DMS53 (cell line): ENCODE results near the gene KMT2E.
A peak's percentile ranks its signal among the peaks of the same experiment; 100 is the strongest.
"Not testable (repeated sequence)": the region's sequence is repeated elsewhere in the genome, so short reads cannot be mapped to it uniquely, and the experiment has no call there.

Experiments used
- DNase-seq: peaks from one replicate; lab custom pipeline; 2025; lab: John Stamatoyannopoulos, UW

The KMT2E gene

DNA sequence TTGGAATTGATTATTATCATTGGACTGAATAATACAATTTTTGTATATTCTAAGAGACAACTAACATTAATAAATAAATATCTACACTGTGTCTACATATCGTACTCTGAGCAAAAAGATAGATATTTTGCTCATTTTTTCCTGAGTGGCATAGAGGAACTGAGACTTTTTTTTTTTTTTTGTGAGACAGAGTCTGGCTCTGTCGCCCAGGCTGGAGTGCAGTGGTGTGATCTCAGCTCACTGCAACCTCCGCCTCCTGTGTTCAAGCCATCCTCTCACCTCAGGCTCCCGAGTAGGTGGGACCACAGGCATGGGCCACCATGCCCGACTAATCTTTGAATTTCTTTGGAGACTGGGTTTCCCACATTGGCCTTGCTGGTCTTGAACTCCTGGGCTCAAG, 14.0 kb downstream of the KMT2E start:
- DNase-seq: no peak

DNA sequence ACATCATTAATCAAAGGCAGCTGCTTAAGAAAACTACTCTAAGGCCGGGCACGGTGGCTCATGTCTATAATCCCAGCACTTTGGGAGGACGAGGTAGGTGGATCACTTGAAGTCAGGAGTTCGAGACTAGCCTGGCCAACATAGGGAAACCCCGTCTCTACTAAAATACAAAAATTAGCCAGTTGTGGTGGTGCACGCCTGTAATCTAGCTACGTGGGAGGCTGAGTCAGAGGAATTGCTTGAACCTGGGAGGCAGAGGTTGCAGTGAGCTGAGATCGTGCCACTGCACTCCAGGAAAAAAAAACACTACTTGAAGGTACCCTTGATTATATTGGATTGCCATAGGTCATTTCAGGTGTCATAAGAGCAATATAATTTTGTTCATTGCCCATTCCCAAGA, 14.9 kb downstream of the KMT2E start:
- DNase-seq: not testable (repeated sequence)

DNA sequence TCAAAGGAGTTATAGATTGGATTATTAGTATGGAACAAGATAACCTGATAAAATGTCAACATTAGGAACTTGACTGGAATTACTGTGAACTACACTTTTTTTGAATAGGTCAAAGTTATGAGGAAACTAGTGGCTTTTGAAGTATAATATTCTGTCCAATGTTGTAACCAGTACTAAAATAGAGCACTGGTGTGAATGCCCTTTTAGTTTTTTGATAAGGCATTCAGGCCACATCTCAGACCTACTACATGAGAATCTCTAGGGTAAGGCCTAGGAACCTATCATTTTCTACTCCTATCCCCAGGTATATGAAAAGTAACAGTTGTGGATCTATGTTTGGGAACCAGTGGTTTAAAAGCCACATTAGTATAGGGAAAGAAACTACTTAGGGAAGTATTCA, 16.4 kb downstream of the KMT2E start:
- no peak for DNase-seq

DNA sequence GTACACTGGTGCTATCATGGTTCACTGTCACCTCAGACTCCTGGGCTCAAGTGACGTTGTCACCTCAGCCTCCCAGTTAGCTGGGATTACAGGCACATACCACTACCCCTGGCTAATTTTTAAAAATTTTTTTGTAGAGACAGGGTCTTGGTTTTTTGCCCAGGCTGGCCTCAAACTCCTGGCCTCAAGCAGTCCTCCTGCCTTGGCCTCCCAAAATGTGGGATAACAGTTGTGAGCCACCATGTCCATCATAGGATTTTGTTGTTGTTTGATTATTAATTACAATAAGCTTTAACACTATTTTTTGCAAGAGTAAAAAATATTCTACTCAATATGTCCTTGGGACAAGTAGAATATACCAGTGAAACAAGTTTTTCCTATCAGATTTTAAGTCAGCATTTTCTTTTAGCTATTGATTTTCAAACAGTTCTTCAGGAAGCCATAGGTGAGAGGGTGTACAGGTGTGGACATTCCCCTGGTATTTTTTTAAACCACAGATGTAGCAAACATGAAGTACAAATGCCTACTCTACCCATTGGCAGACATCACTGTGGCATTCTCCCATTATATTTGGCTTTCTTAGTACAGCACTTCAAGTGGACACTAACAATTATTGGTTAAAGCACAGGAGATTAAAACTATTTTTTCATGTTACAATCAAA, 18.7 kb downstream of the KMT2E start:
- DNase-seq: no peak

DNA sequence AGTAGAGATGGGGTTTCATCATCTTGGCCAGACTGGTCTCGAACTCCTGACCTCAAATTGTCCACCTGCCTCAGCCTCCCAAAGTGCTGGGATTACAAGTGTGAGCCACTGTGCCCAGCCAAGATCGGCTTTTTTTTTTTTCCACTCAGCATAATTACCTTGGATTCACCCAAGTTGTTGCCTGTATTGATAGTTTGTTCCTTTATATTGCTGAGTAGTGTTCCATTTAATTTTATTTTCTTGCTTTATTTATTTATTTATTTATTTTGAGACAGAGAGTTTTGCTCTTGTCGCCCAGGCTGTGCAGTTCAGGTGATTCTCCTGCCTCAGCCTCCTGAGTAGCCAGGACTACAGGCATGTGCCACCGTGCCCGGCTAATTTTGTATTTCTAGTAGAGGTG, 21.3 kb downstream of the KMT2E start:
- no peak for DNase-seq

DNA sequence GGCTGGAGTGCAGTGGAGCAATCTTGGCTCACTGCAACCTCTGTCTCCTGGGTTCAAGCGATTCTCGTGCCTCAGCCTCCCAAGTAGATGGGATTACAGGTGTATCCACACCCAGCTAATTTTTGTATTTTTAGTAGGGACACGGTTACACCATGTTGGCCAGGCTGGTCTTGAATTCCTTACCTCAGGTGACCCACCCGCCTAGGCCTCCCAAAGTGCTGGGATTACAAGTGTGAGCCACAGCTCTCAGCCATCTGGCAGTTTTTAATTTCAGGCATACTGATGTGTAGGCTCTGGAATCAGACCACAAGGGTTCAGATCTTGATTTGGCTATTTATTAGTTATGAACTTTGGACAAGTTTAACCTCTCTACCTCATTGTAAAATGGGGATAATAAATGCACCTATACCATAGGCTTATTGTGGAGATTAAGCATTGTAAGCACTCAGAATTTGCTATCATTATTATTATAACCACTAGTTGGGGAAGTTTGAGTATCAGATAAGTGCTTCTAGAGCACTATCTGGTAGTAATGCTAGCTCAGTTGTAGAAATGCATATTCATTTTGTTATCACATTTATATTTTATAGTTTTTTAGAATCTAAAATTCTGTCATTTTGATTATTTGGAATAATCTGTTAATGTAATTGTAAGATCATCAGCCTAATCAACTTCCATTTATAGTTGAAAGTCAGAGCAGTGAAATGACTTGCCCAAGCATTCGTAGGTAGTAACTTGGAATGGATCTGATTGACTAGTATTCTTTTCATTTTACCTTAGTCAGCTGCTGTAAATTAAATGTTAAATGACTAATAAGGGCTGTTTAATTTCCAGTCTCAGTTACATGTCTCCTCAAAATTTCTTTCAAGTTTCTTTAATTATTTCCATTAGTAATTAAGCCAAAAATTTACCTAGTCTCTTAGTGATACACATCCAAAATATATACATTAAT, 22.5 kb downstream of the KMT2E start:
- DNase-seq: no peak

DNA sequence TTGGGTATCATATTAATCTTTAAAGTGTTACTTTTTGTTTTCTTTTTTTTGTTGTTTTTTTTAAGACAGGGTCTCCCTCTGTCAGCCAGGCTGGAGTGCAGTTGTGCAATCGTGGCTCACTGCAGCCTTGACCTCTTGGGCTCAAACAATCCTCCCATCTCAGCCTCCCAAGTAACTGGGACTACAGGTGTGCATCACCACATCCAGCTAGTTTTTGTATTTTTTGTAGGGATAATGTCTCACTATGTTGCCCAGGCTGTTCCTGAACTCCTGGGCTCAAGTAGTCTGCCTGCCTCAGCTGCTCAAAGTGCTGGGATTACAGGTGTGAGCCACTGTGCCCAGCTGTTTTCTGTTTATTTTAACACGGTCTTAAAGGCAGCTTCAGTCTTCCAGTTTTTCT, 23.3 kb downstream of the KMT2E start:
- peak; percentile 32 for DNase-seq

DNA sequence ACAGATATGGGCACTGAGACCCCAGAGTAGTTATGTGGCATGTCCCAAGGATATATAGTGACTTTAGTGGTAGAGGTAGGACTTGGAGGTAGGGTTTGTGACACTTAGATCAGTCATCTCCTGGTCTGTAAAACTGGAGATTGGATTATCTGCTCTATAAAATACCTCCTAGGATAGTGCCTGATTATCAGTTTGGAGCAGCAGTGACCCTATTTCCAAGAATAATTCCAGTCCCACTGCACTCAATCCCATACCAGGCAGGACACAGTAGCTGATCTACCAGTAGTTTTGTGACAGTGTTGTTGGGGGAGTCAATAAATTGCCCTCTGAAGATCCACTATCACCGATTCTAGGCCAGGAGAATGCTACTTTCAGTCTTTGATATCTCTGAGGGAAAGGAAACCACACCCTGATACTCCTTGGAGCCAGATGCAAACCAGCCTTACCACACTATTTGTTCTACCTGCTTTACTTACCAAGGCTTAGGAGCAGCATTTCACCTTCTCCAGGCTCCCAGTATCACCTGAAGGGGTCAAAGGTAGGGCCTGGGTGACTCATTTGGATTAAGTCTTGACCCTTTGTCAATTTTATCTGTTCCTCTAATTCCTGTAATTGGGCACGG, 30.6 kb downstream of the KMT2E start:
- no peak for DNase-seq

DNA sequence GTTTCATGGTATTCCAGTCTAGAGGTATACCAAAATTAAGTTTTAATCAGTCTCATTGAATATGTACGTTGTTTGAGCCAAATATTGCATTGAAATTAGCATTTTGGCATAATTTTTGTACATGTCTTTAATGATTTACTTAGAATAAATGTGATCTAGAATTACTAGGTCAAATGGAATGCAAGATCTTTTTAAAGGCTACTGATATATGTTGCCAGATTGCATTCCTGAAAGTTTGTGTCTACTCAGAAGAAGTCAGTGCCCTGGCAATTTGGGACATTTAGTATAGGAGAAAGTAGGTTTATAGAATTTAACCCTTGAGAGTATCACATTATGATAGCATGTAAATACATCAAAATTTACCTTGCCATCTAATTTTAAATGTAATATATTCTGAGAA, 32.4 kb downstream of the KMT2E start:
- no peak for DNase-seq

DNA sequence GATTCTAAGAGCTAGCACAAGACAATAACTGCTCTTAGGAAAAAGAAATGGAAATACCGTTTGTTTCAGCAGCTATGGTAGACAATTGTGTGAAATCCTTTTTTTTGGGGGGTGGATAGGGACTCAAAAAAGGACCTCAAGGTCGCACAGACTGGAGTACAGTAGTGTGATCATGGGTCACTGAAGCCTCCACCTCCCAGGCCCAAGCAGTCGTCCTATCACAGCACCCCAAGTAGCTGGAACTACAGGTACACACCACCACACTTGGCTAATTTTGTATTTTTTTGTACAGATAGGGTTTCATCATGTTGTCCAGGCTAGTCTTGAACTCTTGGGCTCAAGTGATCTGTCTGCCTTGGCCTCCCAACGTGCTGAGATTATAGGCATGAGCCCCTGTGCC, 33.9 kb downstream of the KMT2E start:
- no peak for DNase-seq

DNA sequence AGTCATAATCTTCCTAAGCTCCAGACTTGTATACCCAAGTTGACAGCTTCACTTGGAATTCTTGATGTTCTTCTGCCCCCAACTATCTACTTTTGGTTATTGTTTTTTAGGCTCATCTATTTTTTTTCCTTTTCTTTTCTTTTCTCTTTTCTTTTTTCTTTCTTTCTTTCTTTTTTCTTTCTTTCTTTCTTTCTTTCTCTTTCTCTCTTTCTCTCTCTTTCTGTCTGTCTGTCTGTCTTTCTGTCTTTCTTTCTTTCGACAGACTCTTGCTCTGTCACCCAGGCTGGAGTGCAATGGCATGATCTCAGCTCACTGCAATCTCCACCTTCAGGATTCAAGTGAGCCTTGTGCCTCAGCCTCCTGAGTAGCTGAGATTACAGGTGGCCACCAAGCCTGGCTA, 36.5 kb downstream of the KMT2E start:
- DNase-seq: no peak

DNA sequence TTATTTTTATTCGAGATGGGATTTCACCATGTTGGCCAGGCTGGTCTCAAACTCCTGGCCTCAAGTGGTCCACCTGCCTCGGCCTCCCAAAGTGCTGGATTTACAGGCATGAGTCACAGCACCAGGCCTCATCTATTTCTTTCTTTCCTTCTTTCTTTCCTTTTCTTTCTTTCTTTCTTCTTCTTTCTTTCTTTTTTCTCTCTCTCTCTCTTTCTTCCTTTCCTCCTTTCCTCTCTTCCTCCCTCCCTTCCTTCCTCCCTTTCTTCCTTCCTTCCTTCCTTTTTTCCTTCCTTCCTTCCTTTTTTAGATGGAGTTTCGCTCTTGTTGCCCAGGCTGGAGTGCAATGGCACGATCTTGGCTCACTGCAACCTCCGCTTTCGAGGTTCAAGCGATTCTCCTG, 36.9 kb downstream of the KMT2E start:
- not testable (repeated sequence) for DNase-seq

DNA sequence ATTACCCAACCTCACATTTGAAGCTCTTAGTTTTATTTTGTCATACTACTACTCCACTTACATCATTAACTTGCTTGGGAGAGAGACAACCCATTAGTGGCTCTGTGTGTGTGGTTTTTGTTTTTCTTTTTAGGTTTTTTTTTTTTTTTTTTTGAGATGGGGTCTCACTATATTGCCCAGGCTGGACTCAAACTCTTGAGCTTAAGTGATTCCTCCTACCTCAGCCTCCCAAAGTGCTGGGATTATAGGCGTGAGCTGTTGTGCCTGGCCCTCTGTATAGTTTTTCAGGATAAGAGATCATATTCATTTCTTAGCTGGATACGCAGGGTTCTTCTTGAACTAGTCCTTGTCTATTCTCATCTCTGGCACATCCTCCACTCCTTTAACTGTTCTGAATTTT, 41.1 kb downstream of the KMT2E start:
- no peak for DNase-seq

DNA sequence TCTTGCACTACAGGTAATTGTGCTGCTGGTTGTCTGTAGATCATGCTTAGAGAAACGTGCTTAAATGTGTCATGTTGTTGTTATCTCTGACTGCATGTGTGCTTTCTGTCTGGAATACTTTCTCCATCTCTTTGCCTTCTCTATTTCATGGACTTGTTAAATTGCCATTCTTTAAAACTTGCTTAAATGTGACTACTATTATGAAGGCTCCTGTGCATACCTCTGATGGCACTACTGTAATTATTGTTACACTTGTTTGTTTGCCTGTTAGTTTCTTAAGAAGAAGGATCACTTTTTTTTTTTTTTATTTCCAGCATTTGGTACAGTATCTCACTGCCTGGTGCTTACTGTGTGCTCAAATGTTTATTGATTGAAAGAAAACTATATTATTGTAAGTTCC, 41.6 kb downstream of the KMT2E start:
- no peak for DNase-seq

DNA sequence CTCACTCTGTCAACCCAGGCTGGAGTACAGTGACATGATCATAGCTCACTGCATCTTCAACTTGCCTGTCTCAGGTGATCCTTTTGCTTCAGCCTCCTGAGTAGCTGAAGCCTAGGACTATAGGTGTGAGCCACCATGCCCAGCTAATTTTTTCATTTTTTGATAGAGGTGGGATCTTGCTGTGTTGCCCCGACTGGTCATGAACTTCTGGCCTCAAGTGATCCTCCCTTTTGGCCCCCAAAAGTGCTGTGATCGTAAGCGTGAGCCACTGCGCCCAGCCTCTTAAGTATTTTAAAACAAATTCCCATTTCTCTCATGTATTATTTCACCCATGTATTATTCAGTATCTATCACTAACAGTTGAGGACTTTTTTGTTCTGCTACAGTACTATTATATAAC, 43.5 kb downstream of the KMT2E start:
- no peak for DNase-seq

DNA sequence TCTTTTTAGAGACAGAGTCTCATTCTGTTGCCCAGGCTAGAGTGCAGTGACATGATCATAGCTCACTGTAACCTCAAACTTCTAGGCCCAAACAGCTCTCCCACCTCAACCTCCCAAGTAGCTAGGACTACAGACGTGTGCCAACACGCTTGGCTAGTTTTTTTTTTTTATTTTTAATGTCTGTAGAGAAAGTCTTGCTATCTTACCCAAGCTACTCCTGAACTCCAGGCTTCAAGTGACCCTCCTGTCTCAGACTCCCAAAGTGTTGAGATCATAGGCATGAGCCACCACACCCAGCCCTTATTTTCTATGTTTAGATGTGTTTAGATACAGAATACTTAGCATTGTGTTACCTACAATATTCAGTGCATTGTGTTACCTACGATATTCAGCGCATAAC, 46.4 kb downstream of the KMT2E start:
- no peak for DNase-seq

DNA sequence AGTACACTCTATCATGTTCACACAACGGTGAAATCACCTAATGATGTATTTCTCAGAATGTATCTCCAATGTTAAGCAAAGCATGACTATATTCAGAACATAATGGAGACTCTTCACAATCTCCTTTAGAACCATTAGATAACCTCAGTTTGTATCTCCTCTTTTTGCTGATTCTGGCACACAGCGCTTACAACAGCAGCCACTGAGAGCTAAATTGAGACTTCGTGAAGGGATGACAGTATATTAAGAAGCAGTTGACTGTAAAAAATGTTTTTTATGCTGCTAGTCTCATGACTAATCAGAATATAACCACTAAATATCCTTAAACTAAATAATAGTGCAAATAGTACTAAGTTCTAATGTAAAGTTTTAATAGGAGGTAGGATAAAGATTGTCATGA, 46.9 kb downstream of the KMT2E start:
- no peak for DNase-seq

DNA sequence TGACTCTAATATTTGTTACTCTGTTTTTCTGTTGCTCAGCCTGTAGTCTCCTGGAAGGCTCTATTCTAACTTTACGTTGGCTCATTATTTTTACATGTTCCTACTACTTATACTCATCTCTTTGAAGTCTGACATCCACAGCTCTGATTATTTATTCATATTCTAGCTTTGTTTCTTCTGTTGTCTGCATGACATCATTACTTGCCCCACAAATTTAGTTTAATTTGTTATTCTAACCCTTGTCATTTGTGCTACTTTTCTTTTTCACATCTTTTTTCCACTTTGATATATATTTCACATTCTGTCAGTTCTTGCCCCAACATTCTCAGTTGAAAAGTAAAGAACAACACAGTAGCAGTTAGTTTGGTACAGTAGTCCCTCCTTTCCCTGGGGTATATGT, 51.1 kb downstream of the KMT2E start:
- no peak for DNase-seq

DNA sequence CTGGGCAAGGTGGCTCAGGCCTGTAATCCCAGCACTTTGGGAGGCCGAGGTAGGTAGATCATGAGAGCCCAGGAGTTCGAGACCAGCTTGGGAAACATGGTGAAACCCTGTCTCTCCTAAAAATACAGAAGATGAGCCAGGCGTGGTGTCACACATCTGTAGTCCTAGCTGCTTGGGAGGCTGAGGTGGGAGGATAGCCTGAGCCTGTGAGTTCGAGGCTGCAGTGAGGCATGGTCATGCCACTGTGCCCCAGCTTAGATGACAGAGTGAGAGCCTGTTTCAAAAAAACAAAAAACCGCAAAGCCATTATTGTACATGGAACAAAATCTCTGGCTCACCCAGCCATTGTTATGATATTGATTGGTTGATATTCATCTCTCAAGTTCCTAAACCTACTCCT, 53.7 kb downstream of the KMT2E start:
- no peak for DNase-seq

DNA sequence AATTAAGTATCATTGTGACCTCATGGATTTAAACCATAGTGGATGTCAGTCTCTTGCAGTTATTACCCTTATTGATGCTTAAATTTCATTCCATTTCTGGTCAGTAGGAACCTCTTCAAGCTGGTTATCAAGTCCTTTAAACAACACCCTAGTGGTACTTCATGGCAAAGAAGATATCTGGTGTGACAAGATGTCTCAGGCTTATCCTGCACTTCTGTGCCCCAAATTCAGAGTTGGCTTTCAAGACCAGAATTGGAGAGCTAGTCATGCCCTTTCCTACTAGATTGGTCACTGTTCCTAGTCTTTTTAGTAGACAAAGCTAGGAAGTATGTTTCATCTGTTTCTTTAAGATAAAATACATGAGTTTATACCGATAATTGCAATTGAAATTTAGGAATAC, 54.9 kb downstream of the KMT2E start:
- no peak for DNase-seq

DNA sequence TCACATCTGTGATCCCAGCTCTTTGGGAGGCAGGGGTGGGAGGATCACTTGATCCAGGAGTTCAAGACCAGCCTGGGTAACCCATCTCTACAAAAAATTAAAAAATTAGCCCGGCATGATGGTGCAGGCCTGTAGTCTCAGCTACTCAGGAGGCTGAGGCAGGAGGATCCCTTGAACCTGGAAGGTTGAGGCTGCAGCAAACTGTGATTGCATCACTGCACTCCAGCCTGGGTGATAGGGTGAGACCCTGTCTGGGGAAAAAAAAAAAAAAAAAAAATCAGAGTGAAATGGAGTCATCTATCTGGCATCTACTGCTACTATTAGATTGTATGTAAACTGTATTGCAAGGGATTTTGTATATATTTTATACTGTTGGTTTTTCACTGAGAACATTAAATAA, 59.1 kb downstream of the KMT2E start:
- no peak for DNase-seq

DNA sequence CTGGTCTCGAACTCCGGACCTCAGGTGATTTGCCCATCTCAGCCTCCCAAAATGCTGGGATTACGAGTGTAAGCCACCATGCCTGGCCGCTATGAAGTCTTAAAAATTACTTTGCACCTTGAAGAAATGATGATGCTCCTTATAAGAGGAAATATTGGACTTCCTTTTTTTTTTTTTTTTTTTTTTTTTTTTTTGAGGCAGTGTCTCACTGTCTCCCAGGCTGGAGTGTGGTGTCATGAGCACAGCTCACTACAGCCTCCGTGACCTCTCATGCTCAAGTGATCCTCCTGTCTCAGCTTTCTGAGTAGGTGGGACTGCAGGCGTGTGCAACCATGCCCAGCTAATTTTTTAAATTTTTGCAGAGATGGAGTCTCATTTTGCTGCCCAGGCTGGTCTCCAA, 65.3 kb downstream of the KMT2E start:
- DNase-seq: no peak

DNA sequence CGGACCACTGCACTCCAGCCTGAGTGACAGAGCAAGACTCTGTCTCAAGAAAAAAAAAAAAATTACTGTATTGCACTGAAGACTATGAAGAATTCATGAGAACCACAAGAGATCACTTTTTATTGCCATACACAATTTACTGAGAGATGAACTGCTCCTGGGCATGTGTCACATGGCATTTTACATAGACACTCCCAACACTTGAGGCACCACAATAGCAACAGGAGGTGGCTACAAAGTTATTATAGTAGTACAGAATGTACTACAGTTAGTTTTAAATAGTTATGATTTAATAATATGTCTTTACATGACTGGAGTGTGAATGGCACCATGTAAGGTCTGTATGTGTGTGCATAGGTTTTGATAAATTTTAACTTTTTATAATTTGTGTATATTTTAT, 70.6 kb downstream of the KMT2E start:
- no peak for DNase-seq
